ENCODE results near the gene ABCB4. TPM values are rescaled to one million over a fixed set of nuclear protein-coding genes. Genes with fewer than 3 reads are reported as not detected.

Gene ABCB4
- total RNA-seq, 1 donor from 2014 or later = not detected

GRCh38 chr7:87404674-87405073, 70.8 kb downstream of the ABCB4 start:
- intact Hi-C loops (cut with DNase I) = no loop called here
- no peak overlapping the region for H3K4me3 ChIP-seq
- H3K9me3 ChIP-seq = no peaks in the 10 kb centered on the region
- no peak for TF ChIP-seq CTCF (IDR thresholded peaks at IDR 0.05)
- no peaks in the 10 kb centered on the region for H3K27me3 ChIP-seq
- H3K36me3 ChIP-seq = peaks cover 2 to 6% of the 10 kb centered on the region in 2 donors
- no peak for DNase-seq (ENCODE audit: low spot score in 2 of 2)
- no peak overlapping the region for H3K27ac ChIP-seq
- H3K4me1 ChIP-seq = no peaks in the 10 kb centered on the region

- no peak overlapping the region for H3K27ac ChIP-seq
- no peaks in the 10 kb centered on the region for H3K4me1 ChIP-seq
- no peaks in the 10 kb centered on the region for H3K9me3 ChIP-seq
- H3K36me3 ChIP-seq = peaks cover 11 to 25% of the 10 kb centered on the region in 2 donors
- no peak overlapping the region for H3K4me3 ChIP-seq
- intact Hi-C loops (cut with DNase I) = no loop called here
- H3K27me3 ChIP-seq = no peaks in the 10 kb centered on the region
- TF ChIP-seq CTCF (IDR thresholded peaks at IDR 0.05) = no peak
- DNase-seq (ENCODE audit: low spot score in 2 of 2) = no peak
Measured at GRCh38 chr7:87398446-87398845, 77.0 kb downstream of the ABCB4 start.

GRCh38 chr7:87395442-87396020, 79.9 kb downstream of the ABCB4 start:
- no peaks in the 10 kb centered on the region for H3K4me1 ChIP-seq
- TF ChIP-seq CTCF (IDR thresholded peaks at IDR 0.05) = no peak
- DNase-seq (ENCODE audit: low spot score in 2 of 2) = no peak
- no peaks in the 10 kb centered on the region for H3K9me3 ChIP-seq
- no peak overlapping the region for H3K27ac ChIP-seq
- H3K27me3 ChIP-seq = no peaks in the 10 kb centered on the region
- no peak overlapping the region for H3K4me3 ChIP-seq
- intact Hi-C loops (cut with DNase I) = no loop called here
- H3K36me3 ChIP-seq = peaks cover 23 to 31% of the 10 kb centered on the region in 2 donors

DNA sequence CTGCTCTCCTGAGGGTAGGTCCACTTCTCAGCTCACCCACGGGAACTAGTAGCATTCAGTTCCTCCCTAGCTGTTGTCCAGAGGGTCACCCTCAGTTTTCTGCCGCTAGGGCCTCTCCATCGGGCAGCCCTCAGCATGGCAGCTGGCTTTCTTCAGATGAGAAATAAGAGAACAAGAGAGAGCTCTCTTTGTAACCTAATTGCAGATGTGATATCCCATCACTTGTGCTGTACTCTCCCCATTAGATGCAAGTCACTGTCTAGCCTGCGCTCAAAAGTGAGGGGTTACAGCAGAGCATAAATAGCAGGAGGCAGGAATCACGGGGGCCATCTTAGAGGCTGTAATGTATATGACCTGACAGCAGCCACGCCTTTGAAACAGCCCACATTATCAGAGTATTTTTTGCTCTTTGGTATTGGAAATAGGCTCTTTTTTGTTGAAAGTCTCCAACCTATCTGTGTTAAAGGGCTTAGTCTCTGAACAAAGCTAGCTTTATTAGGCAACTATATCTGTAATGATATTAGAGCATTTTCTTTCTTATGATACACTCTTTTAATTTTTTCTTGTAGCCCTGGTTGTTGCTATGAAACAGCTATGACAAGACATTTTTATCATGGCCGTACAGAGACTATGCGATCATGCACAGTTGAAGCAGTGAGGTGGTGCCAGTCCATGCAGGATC, 84.3 kb downstream of the ABCB4 start:
- Histone ChIP-seq H3K4me1 (no peaks in the 10 kb centered on the region), H3K4me3 (no peak overlapping the region), H3K27me3 (no peaks in the 10 kb centered on the region), H3K27ac (no peak overlapping the region), H3K36me3 (peaks cover 18 to 45% of the 10 kb centered on the region in 2 donors), H3K9me3 (no peaks in the 10 kb centered on the region)
- intact Hi-C loops (cut with DNase I) = no loop called here
- DNase-seq (ENCODE audit: low spot score in 2 of 2) = no peak
- no peak for TF ChIP-seq CTCF (IDR thresholded peaks at IDR 0.05)

GRCh38 chr7:87380905-87381304, 94.6 kb downstream of the ABCB4 start:
- H3K36me3 ChIP-seq = peaks cover 5 to 40% of the 10 kb centered on the region in 2 donors
- H3K4me1 ChIP-seq = no peaks in the 10 kb centered on the region
- H3K4me3 ChIP-seq = no peak overlapping the region
- no peak for DNase-seq (ENCODE audit: low spot score in 2 of 2)
- intact Hi-C loops (cut with DNase I) = no loop called here
- no peak overlapping the region for H3K27ac ChIP-seq
- no peak for TF ChIP-seq CTCF (IDR thresholded peaks at IDR 0.05)
- no peaks in the 10 kb centered on the region for H3K27me3 ChIP-seq
- no peaks in the 10 kb centered on the region for H3K9me3 ChIP-seq

Measured in ascending aorta (tissue), 2 donors.